GM15510 (cell line): ENCODE measurements around the gene TIMM17A.

ENCODE experiments used
- POLR2A ChIP-seq: IDR thresholded peaks from 3 replicates; pipeline ENCODE4 v1.6.1; 2011; ENCODE audit warnings: borderline replicate concordance; ENCODE audit not compliant: insufficient read length; ENCODE audit errors: extremely low read depth

TIMM17A gene

DNA sequence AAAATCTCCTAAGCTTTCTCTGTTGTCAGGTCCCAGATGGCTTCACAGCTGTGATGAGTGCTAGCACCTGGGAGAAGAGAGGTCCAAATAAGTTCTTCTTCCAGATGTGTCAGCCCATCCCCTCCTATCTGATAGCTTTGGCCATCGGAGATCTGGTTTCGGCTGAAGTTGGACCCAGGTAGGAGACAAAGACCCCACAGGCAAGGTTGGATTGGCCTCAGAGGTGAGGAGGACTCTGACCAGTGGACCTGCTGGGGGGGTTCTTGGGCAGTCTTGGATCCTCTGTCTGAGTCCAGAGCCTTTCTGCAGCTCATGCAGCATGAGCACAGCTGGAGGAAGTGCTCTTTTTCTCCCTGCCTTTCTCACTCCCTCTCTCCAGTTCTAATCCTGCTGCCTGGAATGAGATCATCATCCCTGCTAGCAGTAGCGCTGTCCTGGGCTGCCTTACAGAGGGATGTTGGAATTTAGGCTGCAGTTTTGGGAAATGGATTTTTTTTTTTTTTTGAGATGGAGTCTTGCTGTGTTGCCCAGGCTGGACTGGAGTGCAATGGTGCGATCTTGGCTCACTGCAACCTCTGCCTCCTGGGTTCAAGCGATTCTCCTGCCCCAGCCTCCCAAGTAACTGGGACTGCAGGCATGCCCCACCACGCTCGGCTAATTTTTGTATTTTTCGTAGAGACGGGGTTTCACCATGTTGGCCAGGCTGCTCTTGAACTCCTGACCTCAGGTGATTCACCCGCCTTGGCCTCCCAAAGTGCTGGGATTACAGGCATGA is 34.2 kb downstream of the TIMM17A start:
- TF ChIP-seq POLR2A = no peak

DNA sequence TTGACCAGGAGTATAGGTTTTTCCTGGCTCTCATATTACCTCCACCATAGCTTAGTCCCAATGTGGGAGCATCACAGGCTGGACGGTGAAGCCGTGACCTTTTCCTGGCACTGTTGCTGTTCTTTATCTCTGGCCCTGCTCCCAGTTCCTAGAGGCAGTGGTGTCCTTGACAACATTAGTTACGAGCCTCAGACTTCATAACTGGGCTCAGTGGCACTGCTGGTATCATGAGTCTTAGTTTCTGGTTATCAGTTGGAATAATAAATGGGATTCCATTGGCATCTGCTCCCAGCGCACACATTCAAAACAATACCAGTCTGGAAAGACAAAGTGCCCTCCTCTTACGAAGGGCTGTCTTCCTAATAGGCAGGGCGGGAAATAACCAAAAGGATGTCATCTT is 35.1 kb downstream of the TIMM17A start:
- TF ChIP-seq POLR2A = no peak

GRCh38 chr1:201999625-202000238 is 44.4 kb downstream of the TIMM17A start:
- no peak for TF ChIP-seq POLR2A

DNA sequence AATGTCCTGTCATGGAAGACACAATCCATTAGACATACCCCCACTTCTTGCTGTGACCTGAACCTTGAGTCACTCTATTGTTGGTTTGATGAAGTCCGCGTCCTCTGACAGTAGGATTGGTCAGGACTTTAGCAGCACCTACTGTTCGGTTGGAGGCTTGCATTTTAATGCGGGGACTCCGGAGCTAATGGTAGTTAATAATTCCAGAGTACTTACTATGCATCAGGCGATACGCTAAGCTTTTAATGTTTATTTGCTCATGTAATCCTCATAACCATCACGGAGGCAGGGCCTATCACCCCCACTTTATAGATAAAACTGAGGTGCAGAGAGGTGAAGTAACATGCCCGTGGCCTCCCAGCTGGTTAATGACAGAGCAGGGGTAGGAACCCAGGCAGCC is 47.2 kb downstream of the TIMM17A start:
- TF ChIP-seq POLR2A = no peak

GRCh38 chr1:202004711-202005110 is 49.4 kb downstream of the TIMM17A start:
- no peak for TF ChIP-seq POLR2A

- TF ChIP-seq POLR2A = no peak
Observed at GRCh38 chr1:202005958-202006357, 50.7 kb downstream of the TIMM17A start.

- no peak for TF ChIP-seq POLR2A
Observed at GRCh38 chr1:202007304-202007703, 52.0 kb downstream of the TIMM17A start.

- no peak for TF ChIP-seq POLR2A
Observed at GRCh38 chr1:202007805-202008489, 52.6 kb downstream of the TIMM17A start.

DNA sequence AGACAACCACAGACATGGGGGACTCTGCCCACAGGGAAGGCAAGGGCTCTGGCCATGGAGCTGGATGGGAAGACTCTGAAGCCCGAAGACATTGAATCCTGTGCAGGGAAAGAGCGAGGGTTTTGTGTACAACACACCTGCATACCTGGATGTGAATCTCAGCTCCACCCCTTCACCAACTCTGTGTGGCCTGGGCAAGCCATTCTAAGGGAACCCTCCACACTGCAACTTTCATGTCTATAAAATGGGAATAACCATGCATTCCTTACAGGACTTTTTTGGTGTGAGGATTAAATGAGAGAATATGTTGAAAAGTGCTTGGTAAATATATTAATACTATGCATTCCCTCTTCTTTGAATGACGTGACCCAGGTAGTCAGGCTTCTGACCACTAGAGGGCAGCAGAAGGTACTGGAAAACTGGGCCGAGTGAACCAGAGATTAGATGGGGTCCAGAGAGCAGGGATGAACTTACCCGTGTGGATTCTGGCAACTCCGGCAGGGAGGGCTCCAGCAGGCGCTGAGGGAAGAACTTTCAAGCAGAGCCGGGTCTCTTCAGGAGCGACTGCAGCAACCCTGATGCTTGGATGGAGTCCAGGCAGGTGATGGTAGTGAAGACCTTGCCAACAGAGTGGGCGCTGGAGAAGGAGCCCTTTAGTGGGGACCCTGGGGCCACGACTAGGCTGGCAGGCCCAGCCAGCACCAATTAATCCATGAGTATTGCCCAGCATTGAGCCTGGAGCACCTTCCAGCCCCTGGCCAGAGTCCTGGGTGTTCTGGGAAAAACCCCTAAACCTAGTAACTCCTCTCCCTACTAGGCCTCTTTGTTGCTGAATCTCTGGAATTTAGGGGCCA is 54.2 kb downstream of the TIMM17A start:
- no peak for TF ChIP-seq POLR2A

GRCh38 chr1:202010180-202011015 is 55.1 kb downstream of the TIMM17A start, which contains the start of gene ELF3:
Gene ELF3 (plus strand): TSS chr1:202010587. CDS start chr1:202011137, 550 bp downstream.
- peak; percentile 34 for TF ChIP-seq POLR2A

DNA sequence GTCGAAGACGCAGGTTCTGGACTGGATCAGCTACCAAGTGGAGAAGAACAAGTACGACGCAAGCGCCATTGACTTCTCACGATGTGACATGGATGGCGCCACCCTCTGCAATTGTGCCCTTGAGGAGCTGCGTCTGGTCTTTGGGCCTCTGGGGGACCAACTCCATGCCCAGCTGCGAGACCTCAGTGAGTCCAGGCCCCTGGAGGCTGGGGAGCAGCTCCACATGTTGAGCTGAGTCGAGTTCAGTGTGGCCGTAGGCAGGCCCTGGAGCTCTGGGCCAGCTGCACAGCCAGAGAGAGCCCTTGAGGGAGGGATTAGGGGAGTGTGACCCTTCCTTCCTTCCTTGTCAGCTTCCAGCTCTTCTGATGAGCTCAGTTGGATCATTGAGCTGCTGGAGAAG is 56.7 kb downstream of the TIMM17A start:
- TF ChIP-seq POLR2A = no peak

GRCh38 chr1:202012544-202013478 is 57.5 kb downstream of the TIMM17A start:
- no peak for TF ChIP-seq POLR2A

DNA sequence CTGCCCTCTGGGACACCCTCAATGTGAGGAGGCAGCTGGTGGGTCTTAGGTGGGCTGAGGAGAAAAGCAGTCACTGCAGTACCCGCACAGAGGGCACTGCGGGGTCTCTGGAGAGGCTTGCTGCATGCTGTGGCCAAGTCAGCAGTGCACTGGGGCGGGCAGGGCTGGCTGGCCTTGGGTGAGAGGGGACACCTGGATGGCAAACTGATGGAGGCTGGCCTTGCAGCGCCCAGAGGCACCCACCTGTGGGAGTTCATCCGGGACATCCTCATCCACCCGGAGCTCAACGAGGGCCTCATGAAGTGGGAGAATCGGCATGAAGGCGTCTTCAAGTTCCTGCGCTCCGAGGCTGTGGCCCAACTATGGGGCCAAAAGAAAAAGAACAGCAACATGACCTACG is 58.3 kb downstream of the TIMM17A start:
- TF ChIP-seq POLR2A = no peak
